Left lung (tissue), 10 donors: Measurements from ENCODE around the gene COPS7A. TPM values are rescaled to one million over a fixed set of nuclear protein-coding genes. Genes with fewer than 3 reads are reported as not detected.

Source experiments
- ATAC-seq: fragments of 200-7000 bp; cut with Tn5 transposase; one replicate; pipeline ENCODE4 v1.9.1; 2020; ENCODE audit warnings: moderate library complexity
- DNase-seq, 4 donors: peaks; one replicate each; pipeline ENCODE4 v3.0.0-alpha.2; 2013 to 2020
- H3K27ac ChIP-seq, 2 donors: fragments of 200-600 bp; sonication (generic) in 1 of 2; one replicate each; pipeline versions ENCODE4 v1.5.0 to v1.8.0; 2020 to 2021
- H3K27me3 ChIP-seq, 2 donors: fragments of 200-600 bp; sonication (generic) in 1 of 2; one replicate each; pipeline versions ENCODE4 v1.5.0 to v1.8.0; 2020 to 2021
- H3K36me3 ChIP-seq, 2 donors: fragments of 200-600 bp; sonication (generic) in 1 of 2; one replicate each; pipeline versions ENCODE4 v1.5.0 to v1.8.0; 2020 to 2021
- H3K4me1 ChIP-seq, 2 donors: fragments of 200-600 bp; one replicate each; pipeline ENCODE4 v1.8.0; 2021
- H3K4me3 ChIP-seq, 2 donors: fragments of 200-600 bp; sonication (generic) in 1 of 2; one replicate each; pipeline versions ENCODE4 v1.5.0 to v1.8.0; 2020 to 2021; ENCODE audit warnings: mild to moderate bottlenecking in 1 of 2
- H3K9me3 ChIP-seq, 2 donors: fragments of 200-600 bp; sonication (generic) in 1 of 2; one replicate each; pipeline versions ENCODE4 v1.5.0 to v1.8.0; 2020 to 2021
- CTCF ChIP-seq, 2 donors: fragments of 200-600 bp; sonication (generic) in 1 of 2; IDR thresholded peaks; one replicate each; pipeline versions ENCODE4 v1.5.0 to v1.8.0; 2021; ENCODE audit warnings: antibody characterized with exemption in 2 of 2
- intact Hi-C, 2 donors: fragments of 100-400 bp; cut with DNase I; formaldehyde crosslinking; loops; one replicate each; pipeline versions ENCODE4 v1.11.2 to v1.14.2; 2022
- polyA plus RNA-seq, 6 donors: library from polyadenylated mRNA; unstranded; fragments of 120-200 nt; gene quantifications; one replicate each; pipeline ENCODE4 v1.2.1, GENCODE V29; 2013; ENCODE audit not compliant: insufficient read length in 6 of 6
- total RNA-seq, 2 donors: library from RNA; stranded (reverse); fragmentation: NEBNext Ultra II Directional; extraction: Animal tissue kit (Norgen Biotek cat#: 25700); gene quantifications; one replicate each; pipeline ENCODE4 v1.2.1, GENCODE V29; 2021
- donor health status: DM: no; HTN: yes; CAD: no.
- donor health status: DM: no; HTN: no; CAD: no.

The COPS7A gene
- total and polyA plus RNA-seq, 8 donors, result 51.4 to 67.5 (median 54.1) TPM

GRCh38 chr12:6750506-6750905, 26.7 kb downstream of the COPS7A start:
- Histone ChIP-seq H3K9me3 (no peaks in the 10 kb centered on the region), H3K36me3 (peaks cover 9 to 59% of the 10 kb centered on the region in 2 donors), H3K4me1 (peaks cover 10 to 43% of the 10 kb centered on the region in 2 donors), H3K27me3 (no peaks in the 10 kb centered on the region), H3K4me3 (no peak overlapping the region), H3K27ac (no peak overlapping the region)
- DNase-seq, result no peak
- no peak for TF ChIP-seq CTCF (IDR thresholded peaks at IDR 0.05)
- intact Hi-C loops, result no loop called here
- ATAC-seq, result no peak

- ATAC-seq (no peak), DNase-seq (no peak)
- peaks cover 9 to 52% of the 10 kb centered on the region in 2 donors for H3K36me3 ChIP-seq
- H3K4me3 ChIP-seq, result peak overlapping the region; percentile 94 to 98
- H3K9me3 ChIP-seq, result no peaks in the 10 kb centered on the region
- H3K27ac ChIP-seq, result no peak overlapping the region
- no peak for TF ChIP-seq CTCF (IDR thresholded peaks at IDR 0.05)
- no peaks in the 10 kb centered on the region for H3K27me3 ChIP-seq
- H3K4me1 ChIP-seq, result peaks cover 10 to 36% of the 10 kb centered on the region in 2 donors
- intact Hi-C loops, result no loop called here
These were observed 27.9 kb downstream of the COPS7A start for GRCh38 chr12:6751767-6752166.

GRCh38 chr12:6752167-6752920, 28.5 kb downstream of the COPS7A start:
- peak in 2 of 4 donors; percentile 47 to 56 for DNase-seq
- Histone ChIP-seq H3K4me3 (peak overlapping the region; percentile 94 to 98), H3K27me3 (no peaks in the 10 kb centered on the region), H3K36me3 (peaks cover 9 to 46% of the 10 kb centered on the region in 2 donors), H3K9me3 (no peaks in the 10 kb centered on the region), H3K27ac (peak overlapping the region; percentile 98 to 99), H3K4me1 (peaks cover 10 to 36% of the 10 kb centered on the region in 2 donors)
- peak in 1 of 2 donors; percentile 9 for TF ChIP-seq CTCF (IDR thresholded peaks at IDR 0.05)
- peak; percentile 26 for ATAC-seq
- intact Hi-C loops, result no loop called here

GRCh38 chr12:6752921-6753771, 29.3 kb downstream of the COPS7A start, which contains the start of gene MLF2:
TSS of gene MLF2 (minus strand) at chr12:6753141. CDS start at chr12:6752334, 807 bp downstream.
- Histone ChIP-seq H3K27me3 (no peaks in the 10 kb centered on the region), H3K4me1 (peaks cover 10 to 36% of the 10 kb centered on the region in 2 donors), H3K4me3 (peak within 1 kb of the TSS; percentile 94 to 98), H3K36me3 (peaks cover 9 to 38% of the 10 kb centered on the region in 2 donors), H3K9me3 (no peaks in the 10 kb centered on the region), H3K27ac (peak within 1 kb of the TSS; percentile 98 to 99)
- ATAC-seq, result peak; percentile 95
- intact Hi-C loops, result no loop called here
- peak; percentile 96 to 98 for TF ChIP-seq CTCF (IDR thresholded peaks at IDR 0.05)
- DNase-seq, result peak; percentile 99 to 100 (median 99)
